Middle frontal gyrus (tissue), 1 donor: ENCODE measurements around the gene F10.
"Not testable (repeated sequence)": the region's sequence is repeated elsewhere in the genome, so short reads cannot be mapped to it uniquely, and the experiment has no call there.

Experiments
- DNase-seq: peaks from one replicate; pipeline ENCODE4 v3.0.0-alpha.2; 2015; ENCODE audit warnings: low spot score; ENCODE audit errors: extremely low spot score

Gene F10

DNA sequence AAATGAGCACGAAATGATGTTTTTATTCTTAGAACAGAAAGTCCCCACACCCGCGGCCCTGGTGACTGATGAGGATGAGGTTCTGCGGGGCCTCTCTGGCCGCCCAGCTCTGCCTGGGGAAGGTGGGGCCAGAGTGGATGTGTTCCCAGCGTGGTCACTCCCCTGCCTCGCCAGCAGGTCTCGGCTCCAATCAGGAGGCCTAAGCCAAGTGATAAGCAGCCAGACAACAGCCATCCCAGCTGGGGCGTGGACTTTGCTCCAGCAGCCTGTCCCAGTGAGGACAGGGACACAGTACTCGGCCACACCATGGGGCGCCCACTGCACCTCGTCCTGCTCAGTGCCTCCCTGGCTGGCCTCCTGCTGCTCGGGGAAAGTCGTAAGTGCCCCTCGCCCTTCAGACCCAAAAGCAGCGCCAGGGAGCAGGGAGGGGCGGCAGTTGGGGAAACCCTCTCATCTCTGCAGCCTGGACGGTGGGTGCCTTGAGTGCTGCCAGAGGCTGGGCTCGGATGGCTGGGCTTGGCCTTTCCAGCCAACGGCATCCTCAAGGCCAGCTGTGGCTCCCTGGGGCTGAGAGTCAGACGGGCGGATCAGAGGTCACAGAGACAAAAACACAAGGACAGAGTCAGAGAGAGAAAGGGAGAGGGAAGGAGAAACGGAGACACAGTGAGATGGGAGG is at the start of gene F10:
Gene F10 (plus strand): TSS at position 250 of the 676 bp plus-strand sequence. CDS start 57 bp downstream, at position 307.
- DNase-seq = no peak

GRCh38 chr13:113073942-113074341 is 48.7 kb upstream of the F10 start:
- no peak for DNase-seq

DNA sequence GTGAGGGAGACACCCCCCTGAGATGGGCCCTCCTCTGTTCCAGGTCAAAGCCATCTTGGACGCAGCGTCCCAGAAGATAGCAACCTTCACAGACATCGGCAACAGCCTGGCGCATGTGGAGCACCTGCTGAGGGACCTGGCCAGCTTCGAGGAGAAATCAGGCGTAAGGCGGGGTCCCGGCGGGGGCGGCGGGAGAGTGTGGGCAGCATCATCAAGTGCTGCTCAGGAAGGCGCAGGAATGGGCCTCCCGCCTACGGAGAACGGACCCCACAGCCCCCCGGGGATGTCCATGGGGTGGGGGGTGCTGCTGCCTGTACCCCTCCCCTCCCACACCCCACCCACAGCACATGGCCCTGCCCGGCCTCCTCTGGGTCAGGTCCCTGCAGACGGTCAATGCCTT is 48.2 kb upstream of the F10 start:
- DNase-seq = no peak

DNA sequence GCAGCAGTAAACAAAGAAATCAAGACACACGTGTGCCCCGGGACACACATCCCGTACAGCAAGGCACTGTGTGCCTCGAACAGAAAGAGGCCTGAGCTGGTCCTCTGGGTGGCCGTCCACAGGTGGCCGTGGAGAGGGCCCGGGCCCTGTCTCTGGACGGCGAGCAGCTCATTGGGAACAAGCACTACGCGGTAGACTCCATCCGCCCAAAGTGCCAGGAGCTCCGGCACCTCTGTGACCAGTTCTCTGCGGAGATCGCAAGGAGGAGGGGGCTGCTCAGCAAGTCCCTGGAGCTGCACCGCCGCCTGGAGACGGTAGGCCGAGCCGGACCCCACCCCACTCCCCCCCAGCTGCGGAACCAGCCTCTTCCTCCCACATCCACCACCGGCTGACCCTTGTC is 47.7 kb upstream of the F10 start:
- DNase-seq = no peak

- no peak for DNase-seq
These were observed 46.9 kb upstream of the F10 start for GRCh38 chr13:113075711-113076110.

DNA sequence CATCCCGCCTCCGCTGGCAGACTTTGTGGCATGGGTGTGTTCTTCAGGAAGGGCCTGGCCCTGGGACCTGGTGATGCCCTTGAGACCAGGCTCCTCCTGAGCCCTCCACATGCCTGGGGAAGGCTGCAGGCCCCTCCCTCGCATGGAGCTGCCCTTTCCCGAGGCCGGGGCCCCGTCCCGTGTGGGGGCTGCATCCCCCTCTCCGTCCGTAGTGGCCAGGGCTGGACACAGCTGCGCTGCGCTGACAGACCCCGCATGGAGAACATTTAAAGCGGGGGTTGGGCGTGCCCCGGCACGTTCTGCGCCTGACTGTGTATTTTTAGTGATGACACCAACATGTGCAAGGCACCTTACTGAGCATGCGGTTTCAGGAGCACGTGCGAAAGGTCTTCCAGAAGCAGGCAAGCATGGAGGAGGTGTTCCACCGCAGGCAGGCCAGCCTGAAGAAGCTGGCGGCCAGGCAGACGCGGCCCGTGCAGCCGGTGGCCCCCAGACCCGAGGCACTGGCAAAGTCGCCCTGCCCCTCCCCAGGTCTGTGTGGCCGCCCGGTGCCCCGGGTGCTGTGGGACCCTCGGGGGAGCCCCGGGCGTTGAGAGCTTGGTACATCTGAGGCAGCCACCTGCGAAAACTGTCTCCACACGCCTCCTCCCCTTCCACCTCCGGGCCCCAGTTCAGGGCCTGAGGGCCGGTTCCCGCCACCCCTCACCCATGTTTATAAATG is 45.8 kb upstream of the F10 start:
- no peak for DNase-seq

DNA sequence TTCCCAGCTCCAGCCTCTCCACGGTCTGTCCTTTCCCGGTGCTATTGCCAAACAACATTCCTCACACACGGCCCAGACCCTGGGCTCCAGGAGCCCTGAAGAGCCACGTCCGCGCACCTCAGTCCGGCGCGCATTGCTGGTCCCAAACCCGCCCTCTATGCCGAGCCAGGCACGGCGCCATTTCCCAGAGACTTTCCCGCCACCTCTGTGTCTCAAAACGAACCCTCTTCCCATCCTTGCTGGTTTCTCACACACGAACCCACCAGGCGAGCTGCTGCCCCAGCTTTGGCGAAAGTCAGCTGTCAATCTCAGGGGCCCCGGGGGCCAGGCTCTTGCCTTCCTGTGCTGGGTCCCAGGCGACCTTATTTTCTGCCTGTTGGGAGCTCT is 45.0 kb upstream of the F10 start:
- DNase-seq = no peak

DNA sequence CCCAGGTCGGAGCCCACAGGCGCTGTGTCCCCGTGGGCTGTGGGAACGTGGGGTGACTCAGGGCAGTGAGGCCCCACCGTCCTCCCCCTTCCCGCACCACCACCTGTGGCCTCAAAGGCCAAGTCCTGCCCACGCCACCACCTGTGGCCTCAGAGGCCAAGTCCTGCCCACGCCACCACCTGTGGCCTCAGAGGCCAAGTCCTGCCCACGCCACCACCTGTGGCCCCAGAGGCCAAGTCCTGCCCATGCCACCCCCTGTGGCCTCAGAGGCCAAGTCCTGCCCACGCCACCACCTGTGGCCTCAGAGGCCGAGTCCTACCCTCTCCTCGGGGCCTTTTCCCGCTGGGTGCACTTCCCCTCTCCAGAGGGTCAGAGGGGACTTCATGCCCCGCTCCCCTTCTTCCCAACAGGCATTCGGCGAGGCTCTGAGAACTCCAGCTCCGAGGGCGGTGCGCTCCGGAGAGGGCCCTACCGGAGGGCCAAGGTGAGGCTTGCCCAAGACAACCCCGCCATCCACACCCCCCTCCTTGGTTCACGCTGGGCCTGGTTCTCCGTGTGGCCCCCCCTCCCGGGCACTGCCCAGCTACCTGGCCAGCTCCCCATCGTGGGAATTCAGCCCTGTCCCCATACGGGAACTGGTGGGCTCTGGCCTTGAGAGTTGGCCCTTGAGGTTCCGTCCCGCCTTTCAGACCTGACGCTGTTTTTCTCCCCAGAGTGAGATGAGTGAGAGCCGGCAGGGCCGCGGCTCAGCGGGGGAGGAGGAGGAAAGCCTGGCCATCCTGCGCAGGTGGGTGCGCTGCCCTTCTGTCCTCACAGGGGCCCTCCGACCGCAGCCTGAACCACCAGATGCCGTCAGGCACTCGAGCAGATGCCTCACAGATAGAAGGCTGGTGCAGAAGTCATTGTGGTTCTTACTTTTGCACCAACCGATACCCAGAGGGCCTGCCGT is 44.4 kb upstream of the F10 start:
- DNase-seq = no peak

DNA sequence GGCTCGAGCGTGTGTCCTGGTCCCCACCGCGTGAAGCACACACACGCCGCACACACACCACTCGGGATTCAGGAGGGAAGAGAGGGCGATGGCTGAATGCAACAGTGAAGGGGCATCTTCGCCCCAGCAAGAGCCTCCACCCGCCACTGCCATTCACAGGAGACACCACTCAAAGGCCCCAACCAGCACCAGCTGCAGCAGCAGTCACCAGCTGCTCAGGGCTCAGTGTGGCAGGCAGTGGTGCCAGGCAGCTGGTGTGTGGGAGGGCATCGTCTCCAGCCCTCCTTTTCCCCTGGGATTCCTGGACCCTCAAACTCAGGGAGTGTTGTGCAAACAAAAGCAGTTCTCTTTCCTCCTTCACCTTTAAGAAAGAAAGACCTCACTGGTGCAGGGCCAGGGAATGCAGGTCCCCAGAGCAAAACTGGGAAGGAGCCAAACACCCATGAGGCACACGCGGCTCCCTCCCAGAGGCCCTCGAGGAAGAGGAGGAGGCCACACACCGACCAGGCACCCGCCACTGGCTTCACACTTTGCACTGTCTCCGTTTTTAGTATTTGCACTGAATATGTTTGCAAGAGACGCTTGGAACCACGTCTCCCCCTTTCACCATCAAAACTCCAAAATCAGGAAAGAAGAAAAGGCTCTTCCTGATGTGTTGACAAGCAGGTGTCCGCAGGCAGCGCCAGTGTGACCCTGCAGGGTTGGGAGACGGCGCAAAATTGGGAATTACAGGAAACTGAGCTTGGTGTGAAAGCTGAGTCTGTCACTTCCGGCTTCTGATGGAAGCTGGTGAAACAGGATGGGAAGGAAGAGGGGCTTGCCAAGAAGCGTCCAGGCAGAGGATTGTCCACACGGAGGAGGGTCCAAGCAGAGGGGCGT is 43.5 kb upstream of the F10 start:
- DNase-seq = no peak

DNA sequence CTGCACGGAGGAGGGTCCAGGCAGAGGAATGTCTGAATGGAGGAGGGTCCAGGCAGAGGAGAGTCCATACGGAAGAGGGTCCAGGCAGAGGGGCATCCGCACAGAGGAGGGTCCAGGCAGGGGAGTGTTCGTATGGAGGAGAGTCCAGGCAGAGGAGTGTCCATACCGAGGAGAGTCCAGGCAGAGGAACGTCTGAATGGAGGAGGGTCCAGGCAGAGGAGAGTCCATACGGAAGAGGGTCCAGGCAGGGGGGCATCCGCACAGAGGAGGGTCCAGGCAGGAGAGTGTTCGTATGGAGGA is 42.9 kb upstream of the F10 start:
- DNase-seq = not testable (repeated sequence)

DNA sequence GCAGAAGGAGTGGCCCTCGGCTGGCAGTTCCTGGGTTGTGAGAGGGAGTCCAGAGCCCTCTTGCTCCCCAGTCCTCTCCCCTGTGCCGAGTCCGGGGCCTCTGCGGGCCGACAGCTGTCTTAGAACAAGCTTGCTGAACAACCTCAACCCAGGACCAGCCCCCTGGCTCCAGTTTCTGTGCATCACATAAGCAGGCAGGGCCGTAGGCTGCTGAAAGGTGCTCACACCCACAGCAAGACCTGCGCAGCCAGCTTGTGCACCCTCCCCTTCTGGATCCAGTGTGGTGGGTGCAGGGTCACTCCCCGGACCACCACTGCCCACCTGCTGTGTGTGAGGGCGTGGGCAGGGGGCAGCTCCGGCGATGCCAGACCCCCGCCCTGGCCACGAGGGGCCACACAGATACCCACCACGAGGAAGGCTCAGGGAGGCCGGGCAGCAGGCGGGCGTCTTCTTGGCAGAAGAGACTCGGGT is 42.2 kb upstream of the F10 start:
- no peak for DNase-seq

DNA sequence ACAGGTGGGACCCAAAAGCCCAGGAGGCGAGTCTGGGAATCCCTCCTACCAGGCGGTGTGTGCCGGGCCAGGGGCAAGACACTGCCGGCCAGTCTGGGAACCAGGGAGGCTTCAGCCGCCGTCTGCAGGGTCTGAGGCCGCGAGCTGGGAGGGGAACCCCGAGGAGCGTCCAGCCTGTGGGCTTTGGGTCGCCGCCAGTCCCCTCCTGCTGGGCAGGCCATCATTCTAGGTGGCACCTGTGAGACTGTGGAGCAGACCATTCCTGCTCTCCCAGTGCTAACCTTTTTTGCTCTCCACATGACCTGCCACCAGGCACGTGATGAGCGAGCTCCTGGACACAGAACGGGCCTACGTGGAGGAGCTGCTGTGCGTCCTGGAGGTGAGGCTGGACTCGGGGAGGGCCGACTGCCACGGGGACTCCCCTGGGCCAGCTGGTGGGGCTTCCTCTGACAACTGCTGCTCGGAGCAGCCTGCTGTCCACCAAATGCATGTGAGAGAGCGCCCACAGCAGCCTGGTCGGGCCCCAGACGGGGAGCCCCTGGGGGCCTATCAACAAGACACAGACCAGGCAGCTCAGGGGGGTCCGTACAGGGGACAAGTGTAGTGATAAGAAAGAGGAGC is 41.6 kb upstream of the F10 start:
- no peak for DNase-seq

GRCh38 chr13:113082198-113083021 is 40.2 kb upstream of the F10 start:
- no peak for DNase-seq

GRCh38 chr13:113083022-113083373 is 39.6 kb upstream of the F10 start:
- no peak for DNase-seq

DNA sequence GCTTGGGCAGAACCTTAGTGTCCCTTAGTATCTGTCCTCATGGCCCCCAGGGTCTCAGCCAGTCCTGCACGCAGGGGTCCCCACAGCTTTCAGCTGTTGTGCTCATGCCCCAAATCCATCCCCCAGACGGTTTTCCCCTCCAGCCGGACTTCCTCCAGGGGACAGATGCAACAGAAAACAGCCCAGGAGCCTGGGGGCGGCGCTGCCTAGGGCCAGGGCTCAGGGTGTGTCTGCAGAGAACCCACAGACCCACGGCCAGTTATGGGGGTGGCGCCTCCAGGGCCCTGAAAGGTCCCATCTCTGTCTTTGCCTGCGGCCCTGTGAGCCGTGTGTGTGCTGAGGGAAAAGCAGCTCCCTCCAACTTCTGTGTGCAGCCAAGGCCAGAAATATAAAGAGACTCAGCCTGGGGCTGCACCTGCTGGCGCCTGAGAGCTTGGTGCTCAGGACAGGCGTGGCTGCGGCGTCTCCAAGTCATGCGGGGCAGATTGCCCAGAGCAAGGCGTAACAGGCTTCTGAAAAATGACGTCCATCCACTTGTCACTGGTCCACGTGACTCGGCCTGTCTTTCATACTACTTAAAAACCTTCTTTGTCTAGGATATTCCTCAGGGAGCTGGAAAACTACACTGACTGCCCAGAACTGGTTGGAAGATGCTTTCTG is 39.1 kb upstream of the F10 start:
- DNase-seq = no peak

- DNase-seq = no peak
These were observed 38.3 kb upstream of the F10 start for GRCh38 chr13:113084094-113084942.

DNA sequence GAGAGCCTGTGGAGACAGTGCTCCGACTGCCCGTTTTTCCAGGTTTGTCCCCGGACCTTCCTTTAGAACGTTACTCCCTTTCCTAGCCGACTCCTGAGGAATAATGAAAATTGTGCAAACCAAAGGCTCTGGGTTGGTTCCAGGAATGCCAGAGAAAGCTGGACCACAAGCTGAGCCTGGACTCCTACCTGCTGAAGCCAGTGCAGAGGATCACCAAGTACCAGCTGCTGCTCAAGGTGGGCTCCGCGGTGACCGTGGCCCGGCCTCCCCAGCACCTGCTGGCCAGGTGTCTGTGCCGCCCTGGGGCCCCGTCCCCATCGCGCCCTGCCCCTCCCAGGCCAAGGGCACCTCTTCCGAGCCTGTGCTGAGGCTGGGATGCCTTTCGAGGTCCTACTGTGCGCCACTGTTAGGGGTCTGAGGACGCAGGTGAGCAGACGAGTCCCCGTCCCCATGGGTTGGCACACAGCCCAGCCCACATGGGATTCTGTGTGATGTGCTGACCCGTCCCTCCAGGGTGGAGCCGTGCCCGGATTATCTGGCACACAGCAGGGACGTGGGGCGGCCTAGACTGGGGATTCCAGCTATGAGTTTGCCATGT is 37.6 kb upstream of the F10 start:
- no peak for DNase-seq
